Measurements from ENCODE around the gene STRIP1.

GRCh38 chr1:110049801-110050601 is 15.6 kb downstream of the STRIP1 start:
- TF ChIP-seq EP300 (IDR thresholded peaks at IDR 0.05; ENCODE audit: borderline replicate concordance in 1 of 2, low read depth in 2 of 2, low read length in 2 of 2) (no peak), JUN (IDR thresholded peaks at IDR 0.05; ENCODE audit: low read depth, low read length) (no peak), CTCF (IDR thresholded peaks at IDR 0.05; ENCODE audit: control extremely low read depth in 1 of 3, insufficient read depth in 1 of 3, low read depth in 1 of 3, low read length in 3 of 3) (no peak), RNF2 (IDR thresholded peaks at IDR 0.05; ENCODE audit: borderline replicate concordance, low read depth, low read length, missing control alignments, poor library complexity, severe bottlenecking) (no peak), KDM5A (IDR thresholded peaks at IDR 0.05; ENCODE audit: low read length) (no peak), POLR2A (IDR thresholded peaks at IDR 0.05; ENCODE audit: control extremely low read depth in 1 of 2, low read depth in 2 of 2, low read length in 2 of 2) (no peak), POLR2AphosphoS5 (IDR thresholded peaks at IDR 0.05; ENCODE audit: low read depth, low read length) (no peak), EZH2 (IDR thresholded peaks at IDR 0.05; ENCODE audit: low read depth, low read length, severe bottlenecking) (no peak), SP1 (IDR thresholded peaks at IDR 0.05; ENCODE audit: low read depth, low read length) (no peak)
